Measurements from ENCODE around the gene INMT.

DNA sequence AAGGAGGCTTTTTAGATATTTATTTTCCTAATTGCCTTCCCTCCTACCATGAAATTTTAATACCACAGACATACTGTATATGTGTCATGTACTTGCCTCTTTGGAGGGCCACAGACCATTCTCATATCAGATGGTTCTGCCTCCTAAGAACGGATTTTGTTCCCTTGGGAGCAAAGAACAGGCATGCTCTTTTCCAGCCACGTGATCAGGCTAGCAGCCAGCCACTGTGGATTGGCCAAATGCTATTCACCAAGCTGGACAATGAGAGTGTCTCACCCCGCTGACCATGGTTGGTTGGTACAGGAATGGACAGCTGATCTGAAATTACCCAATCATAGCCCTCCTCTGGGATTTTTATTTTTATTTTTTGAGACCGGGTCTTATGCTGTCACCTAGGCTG, 48.2 kb upstream of the INMT start:
- TF ChIP-seq, protein P1, sequence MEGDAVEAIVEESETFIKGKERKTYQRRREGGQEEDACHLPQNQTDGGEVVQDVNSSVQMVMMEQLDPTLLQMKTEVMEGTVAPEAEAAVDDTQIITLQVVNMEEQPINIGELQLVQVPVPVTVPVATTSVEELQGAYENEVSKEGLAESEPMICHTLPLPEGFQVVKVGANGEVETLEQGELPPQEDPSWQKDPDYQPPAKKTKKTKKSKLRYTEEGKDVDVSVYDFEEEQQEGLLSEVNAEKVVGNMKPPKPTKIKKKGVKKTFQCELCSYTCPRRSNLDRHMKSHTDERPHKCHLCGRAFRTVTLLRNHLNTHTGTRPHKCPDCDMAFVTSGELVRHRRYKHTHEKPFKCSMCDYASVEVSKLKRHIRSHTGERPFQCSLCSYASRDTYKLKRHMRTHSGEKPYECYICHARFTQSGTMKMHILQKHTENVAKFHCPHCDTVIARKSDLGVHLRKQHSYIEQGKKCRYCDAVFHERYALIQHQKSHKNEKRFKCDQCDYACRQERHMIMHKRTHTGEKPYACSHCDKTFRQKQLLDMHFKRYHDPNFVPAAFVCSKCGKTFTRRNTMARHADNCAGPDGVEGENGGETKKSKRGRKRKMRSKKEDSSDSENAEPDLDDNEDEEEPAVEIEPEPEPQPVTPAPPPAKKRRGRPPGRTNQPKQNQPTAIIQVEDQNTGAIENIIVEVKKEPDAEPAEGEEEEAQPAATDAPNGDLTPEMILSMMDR (IDR thresholded peaks at IDR 0.05), result no peak
- TF ChIP-seq EZH2 (IDR thresholded peaks at IDR 0.05; ENCODE audit: borderline replicate concordance, insufficient read depth, low read depth, low read length, poor library complexity, severe bottlenecking), result no peak
